NOMO-1 treated with dmso at 0.1 percent for 144 hours (cell line): ENCODE results near the gene WSB2.
A peak's percentile ranks its signal among the peaks of the same experiment; 100 is the strongest.
"Not testable (repeated sequence)": the region's sequence is repeated elsewhere in the genome, so short reads cannot be mapped to it uniquely, and the experiment has no call there.

Source experiments
- DNase-seq: peaks from one replicate; lab custom pipeline; 2025; ENCODE audit not compliant: unreplicated experiment; lab: John Stamatoyannopoulos, UW

The WSB2 gene

GRCh38 chr12:118061011-118061872, at the start of gene WSB2:
Gene WSB2, minus strand, starts transcription at chr12:118061179. Its CDS starts 131 bp downstream, at chr12:118061048.
- no peak for DNase-seq

GRCh38 chr12:118109088-118109487, 48.1 kb upstream of the WSB2 start:
- DNase-seq, result no peak

GRCh38 chr12:118107694-118108093, 46.7 kb upstream of the WSB2 start:
- no peak for DNase-seq

- DNase-seq, result no peak
Observed at GRCh38 chr12:118107011-118107410, 46.0 kb upstream of the WSB2 start.

- DNase-seq, result peak; percentile 6
Observed at GRCh38 chr12:118103601-118104382, 42.8 kb upstream of the WSB2 start, which contains the start of gene VSIG10. Gene VSIG10, minus strand, starts transcription at chr12:118104011. Its CDS starts 340 bp downstream, at chr12:118103671.

- no peak for DNase-seq
Observed at GRCh38 chr12:118103201-118103600, 42.2 kb upstream of the WSB2 start.

- DNase-seq, result no peak
Observed at GRCh38 chr12:118102609-118103008, 41.6 kb upstream of the WSB2 start.

- DNase-seq, result no peak
Observed at GRCh38 chr12:118102070-118102469, 41.1 kb upstream of the WSB2 start.

- DNase-seq, result no peak
Observed at GRCh38 chr12:118101051-118101450, 40.1 kb upstream of the WSB2 start.

GRCh38 chr12:118098911-118099671, 38.1 kb upstream of the WSB2 start:
- DNase-seq, result no peak

- no peak for DNase-seq
Observed at GRCh38 chr12:118098401-118098800, 37.4 kb upstream of the WSB2 start.

- no peak for DNase-seq
Observed at GRCh38 chr12:118094039-118094438, 33.1 kb upstream of the WSB2 start.

- no peak for DNase-seq
Observed at GRCh38 chr12:118089782-118090181, 28.8 kb upstream of the WSB2 start.

GRCh38 chr12:118082161-118082560, 21.2 kb upstream of the WSB2 start:
- no peak for DNase-seq

GRCh38 chr12:118081521-118081920, 20.5 kb upstream of the WSB2 start:
- not testable (repeated sequence) for DNase-seq

- DNase-seq, result no peak
Observed at GRCh38 chr12:118073768-118074167, 12.8 kb upstream of the WSB2 start.

- DNase-seq, result no peak
Observed at GRCh38 chr12:118070650-118071049, 9.7 kb upstream of the WSB2 start.

GRCh38 chr12:118068445-118068844, 7.5 kb upstream of the WSB2 start:
- no peak for DNase-seq

GRCh38 chr12:118065380-118065779, 4.4 kb upstream of the WSB2 start:
- DNase-seq, result no peak

- no peak for DNase-seq
Observed at GRCh38 chr12:118064608-118065007, 3.6 kb upstream of the WSB2 start.
